Hematopoietic multipotent progenitor cell treated with erythropoietin and hydrocortisone succinate and interleukin-3 and kit ligand, for 4 days (in vitro differentiated cells): ENCODE data around the gene SATB2.

Experiments used
- DNase-seq: peaks from one replicate; pipeline ENCODE4 v3.0.0-alpha.2; 2015

Gene SATB2

DNA sequence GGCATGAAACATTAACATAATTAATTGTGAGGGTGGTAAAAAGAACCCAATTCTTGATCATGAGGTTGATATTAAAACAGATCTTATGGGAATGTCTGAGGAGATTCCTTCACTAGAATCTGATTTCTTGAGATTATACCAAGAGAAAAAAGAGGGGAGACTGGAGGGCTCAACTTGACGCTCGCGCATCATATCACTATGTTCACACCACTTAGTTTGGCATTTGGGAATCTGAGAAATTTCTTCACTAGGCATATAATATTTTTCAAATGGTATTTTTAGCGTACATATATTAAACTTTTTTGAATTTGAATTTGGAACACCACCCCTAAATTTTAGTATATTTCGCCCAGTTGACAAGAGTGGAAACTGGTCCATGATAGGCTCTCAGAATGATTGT is 140.1 kb downstream of the SATB2 start:
- DNase-seq, result no peak

DNA sequence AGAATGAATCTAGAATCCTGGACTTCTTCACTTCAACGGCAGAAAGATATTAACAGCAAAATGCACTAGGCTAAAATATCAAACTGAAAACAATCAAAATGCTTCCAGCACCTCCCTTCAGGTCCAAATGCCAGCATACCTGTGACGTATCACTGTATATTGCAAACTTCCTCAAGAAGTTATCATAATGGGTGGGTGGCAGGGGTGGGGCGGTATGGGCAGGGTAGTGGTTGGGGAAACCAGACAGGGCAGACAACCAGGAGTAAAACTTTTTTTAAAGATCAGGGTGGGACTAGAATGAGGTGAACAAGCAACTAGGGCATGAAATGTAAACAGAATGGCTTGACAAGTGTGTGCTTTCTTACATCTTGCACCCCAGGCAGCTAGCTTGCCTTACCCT is 140.9 kb downstream of the SATB2 start:
- DNase-seq, result no peak

DNA sequence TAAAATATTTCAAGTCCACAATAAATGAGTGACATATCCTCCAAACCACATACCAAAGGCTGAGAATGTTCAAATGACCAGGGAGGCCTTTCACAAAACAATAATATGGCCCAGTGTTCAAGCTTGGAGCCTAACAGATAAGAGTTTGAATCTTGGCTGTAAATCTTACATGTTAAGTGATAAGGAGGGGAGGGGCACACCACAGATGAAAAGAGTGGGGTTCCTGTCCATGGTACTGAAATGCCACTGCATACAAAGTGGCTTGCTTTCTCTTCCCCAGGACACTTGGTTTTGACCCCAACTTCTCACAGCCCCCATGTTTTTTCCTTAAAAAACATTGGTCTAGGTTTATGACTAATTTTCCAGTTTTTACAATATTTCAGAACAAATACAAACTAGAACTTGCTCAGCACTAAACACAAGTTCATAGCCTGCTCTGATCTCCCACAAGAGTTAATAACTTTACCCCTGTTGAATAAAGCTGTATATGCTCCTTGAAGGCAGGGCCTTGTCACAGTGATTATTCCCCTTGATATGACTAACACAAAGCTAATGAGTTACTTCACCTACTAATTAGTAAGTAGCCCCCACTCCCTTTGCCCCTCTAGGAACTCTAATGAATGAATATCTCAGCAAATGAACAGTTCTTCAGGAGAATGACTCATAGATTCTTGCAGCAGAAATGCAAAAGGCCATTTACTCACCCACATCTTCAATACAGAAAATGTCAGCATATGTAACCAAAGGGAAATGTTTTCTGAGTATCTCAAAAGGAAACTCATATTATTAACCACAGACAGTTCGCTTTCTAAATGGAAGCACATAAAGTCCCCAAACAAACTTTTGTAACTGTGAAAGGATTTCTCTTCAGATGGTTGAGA is 142.2 kb downstream of the SATB2 start:
- DNase-seq, result peak; percentile 65

DNA sequence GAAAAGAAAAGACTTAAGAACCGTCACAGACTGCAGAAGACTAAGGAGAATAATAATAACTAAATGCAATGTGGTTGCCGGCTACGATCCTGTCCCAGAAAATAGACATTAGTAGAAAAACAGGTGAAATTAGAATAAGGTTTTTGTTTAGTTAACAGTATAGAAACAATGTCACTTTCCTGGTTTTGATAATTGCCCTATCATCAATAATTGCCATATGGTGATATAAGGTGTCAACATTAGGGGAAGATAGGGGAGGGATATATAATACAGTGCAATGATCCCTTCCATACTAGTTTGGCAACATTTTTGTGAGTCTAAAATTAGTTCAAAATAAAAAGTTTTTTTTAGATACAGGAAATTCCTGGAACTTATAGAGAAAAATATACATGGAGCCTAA is 144.8 kb downstream of the SATB2 start:
- DNase-seq, result no peak

DNA sequence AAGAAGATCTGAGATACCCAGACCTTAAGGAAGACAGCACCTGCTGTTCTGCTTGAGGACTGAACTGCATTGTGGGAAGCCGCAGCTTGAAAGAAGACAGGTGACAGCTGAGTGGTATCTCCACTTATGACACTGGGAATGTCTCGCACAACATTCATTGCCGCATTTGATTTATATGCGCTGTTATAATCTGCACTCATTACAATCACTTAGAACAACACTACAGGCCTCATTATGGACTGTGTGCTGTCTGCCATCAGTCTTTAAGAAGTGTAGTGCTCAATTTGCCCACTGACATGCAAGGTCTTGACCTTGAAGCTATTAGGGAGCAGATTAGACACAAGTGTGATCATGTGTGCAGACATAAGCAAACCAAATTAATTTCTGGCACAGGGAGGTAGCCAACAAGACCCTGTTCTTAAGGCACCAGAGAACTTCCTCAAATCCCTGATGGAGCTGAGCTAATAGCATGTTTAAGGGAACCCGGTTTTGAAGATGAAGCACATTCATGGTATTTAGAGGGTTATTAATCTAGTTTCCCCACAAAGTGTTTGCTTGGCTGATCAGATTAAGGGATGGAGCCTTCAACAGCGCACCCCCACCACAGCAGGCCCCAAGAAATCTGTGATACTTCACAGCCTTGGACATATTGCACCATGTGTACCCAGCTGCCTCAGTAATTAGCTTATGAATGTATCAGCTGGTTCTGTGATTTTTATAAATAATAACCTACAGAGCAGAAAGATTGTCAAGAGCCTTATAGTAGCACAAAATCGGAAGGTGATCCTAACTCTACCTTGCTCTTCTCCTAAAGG is 146.8 kb downstream of the SATB2 start:
- DNase-seq, result no peak

DNA sequence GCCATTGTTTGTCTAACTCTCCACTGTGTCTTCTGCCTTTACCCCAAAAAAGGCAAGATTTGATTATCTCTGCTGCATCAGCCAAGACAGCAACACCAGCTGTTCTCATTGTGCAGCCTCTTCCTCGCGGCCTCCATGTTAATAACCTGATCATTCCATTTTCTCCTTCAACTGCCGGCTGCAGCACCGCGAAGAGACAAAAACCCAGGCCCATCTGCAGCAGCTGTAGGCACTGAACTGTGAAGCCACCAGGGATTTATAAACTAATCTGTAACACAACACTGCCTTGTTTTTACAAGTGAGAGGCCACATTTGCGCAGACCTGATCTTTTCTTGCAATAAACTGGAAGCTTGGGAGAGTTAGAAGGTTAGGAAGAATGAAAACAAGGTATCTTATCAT is 147.8 kb downstream of the SATB2 start:
- DNase-seq, result no peak

DNA sequence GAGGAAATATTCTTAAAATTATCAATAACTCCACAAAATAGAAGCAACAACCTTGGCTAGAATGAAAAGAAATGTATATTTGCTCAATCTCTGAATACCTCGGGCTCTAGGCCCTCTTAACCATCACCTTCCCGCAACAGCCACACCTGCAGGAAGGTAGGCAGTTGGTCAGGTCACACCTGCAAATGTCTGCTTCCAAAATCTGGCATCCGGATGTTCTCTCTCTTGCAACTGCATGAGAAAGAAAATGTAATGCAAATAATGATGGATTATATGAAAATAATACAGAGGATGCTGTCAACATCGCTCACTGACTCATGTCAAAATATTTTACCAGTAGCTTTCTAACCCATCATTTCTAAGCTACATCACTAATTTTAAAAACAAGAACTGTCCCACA is 148.3 kb downstream of the SATB2 start:
- DNase-seq, result no peak

DNA sequence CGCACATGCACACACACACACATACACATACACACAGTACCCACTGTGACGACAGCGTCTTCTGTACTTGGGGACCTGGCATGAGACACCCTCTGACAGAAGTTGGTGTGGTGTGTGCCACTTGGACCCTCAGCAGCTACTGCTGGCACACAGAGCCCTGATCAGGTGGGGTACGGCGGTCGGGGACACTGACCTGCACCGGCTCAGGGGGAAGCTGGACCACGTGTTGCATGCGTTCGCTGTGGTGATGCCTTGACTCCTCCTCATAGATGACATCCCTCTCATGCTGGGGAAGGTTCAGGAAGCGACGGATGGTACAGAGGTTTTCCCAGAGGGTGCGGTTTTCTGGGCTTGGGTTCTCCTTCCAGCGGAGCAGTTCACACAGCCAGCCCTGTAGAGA is 149.2 kb downstream of the SATB2 start:
- DNase-seq, result no peak

DNA sequence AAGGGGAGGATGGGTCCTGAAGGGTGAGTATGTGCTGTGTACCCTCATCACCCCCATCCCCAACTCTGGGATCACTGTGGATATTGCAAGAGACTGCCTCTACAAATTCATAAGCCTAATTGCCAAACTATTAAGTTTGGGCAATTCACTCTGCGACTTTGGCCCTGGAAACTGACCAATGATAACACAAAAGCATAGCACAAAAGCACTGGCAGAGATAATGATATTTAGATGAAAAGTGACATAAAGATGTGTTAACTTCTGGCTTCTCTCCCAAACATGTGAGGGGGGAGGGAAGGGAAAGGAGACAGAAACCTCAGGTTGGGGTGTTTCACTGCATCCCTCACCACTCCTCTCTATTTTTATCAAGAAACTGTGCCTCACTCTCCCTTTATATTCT is 150.3 kb downstream of the SATB2 start:
- no peak for DNase-seq

DNA sequence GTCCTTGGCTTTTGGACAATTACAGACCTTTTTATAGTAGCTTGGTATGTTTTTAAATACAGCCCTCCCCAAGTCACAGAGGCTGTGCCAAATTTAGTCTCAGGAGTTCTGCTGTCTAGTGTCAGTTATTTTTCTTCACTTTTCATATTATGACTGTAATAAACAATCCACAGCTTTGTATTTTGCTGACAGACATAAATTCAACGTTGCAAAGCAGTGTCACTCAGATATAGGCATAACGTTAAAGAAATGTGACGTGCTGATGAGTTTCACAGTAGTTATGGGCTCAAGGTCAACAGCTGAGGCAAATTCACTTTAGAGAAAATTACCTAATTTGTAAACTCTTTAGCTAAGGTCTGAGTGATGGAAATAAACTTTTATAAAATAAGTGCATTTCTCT is 151.6 kb downstream of the SATB2 start:
- DNase-seq, result no peak

DNA sequence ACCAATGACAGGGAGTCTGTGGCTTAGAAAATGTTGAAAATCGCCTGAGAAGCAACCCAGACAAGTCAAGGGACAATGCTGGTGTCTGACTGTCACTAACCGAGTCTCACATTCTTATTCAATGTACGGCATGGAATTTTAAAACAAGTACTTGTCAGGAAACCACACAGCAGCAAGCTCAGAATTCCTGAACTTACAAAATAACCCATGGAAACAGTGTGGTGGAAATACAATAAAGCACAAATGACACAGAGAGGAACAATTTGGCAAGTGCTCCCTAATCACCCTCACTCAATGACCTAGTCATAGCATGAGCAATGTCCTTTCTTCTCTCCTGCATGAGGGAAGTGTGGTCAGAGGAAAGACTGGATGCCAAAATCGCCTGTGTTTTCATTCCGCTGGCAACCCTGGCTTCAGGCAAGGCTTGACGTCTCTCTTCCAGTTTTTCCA is 154.0 kb downstream of the SATB2 start:
- no peak for DNase-seq

DNA sequence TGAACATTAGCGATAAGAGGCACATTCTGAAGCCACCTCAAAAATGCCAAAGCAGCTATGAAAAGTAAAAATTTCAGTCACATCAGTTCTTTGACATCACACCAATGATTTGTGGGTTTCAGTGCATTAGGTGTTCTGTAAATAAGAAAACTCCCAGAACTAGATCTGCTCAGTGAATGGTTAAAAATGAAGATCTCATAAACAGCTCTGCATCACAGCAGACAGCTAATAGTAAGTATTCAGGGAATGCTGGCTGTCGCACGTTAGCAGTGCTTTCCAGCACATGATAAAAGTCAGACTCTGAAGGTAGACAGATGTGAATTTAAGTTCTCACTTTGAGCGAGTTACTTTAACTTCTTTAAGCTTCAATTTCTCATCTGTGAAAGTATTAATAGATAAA is 154.9 kb downstream of the SATB2 start:
- DNase-seq, result no peak

DNA sequence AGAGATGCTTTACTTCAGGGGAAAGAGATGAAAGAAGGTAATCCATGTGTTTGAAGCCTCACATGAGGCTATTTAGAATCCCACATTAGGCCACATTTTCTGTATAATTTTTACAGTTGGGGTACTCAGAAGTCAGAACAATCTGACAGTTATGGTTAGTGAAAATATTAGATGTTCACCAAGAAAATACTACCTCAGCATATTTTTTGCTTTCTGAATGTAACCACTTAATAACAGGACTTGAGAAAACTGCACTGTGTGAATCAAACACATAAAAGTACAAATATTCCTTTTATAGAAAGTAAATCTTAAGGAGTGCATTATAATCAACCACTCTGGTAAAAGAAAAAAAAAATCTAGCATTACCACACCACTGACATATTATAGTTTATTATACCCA is 169.3 kb downstream of the SATB2 start:
- DNase-seq, result no peak

DNA sequence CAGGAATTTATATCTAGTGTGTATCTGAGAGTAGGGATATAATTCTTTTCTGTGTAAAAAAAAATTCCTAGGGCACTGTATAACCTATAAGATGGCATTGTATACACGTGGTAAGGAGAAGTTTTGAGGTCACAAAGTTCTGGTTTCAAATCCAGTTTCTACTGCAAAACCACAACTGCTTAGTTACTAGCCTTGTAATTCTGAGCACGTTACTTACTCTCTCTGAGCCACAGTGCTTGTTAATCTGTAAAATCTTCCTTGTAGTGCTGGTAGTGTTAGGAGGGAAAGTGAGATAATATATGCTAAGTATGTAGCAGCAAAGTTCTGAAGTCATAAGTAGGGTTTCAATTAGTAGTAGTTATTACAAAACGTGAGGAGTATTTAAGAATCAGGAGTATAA is 175.4 kb downstream of the SATB2 start:
- no peak for DNase-seq

DNA sequence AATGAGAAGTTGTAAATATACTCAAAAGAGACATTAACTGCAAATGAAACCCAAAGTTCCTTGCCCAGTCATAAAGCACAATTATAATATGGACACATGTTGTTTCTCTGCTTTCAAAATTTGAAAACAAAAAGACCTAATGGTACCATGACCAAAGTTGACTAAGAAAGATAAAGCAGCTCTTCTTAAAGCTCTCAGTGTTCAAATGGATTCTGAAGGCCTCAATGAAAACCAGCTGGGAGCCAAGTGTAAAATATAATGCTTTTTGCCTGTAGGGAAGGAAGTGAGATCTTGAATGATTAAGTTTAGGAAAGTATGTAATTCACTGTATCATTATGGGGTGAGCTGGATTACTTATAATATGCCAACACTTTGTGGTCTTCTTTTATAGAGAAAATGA is 178.6 kb downstream of the SATB2 start:
- no peak for DNase-seq

DNA sequence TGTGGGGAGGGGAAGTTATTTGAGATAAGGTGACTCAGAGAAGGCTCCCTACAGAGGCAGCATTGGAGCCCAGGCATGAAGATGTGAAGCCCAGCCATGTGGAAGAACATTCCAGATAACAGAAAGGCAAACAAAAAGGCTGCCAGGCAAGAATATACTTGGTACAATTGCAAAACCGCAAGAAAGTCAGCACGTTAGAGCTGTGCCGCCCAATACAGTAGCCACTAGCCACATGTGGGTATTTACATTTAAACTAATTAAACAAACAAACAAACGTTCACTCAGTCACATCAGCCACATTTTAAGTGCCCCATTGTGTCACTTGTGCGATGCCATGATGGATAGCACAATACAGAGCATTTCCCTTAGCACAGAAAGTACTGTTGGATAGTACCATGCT is 179.6 kb downstream of the SATB2 start:
- no peak for DNase-seq

DNA sequence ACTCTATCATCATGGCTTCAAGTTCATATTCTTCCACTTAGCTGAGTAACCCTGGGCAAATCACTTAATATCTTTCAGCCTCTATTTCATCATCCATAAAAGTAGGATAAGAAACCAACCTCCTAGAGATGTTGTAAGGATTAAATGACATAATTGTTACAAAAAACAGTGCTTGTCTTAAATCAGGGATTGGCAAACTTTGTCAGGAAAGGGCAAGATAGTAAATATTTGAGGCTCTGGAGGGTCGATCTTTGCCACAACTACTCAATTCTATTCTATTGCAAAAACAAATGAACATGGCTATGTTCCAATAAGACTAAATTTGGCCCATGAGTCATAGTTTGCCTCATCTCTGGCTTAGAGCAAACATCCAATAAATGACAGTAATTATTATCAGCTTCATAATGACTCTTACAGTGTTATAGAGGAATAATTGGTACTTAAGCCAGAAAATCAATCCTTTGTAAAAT is 184.7 kb downstream of the SATB2 start:
- no peak for DNase-seq

DNA sequence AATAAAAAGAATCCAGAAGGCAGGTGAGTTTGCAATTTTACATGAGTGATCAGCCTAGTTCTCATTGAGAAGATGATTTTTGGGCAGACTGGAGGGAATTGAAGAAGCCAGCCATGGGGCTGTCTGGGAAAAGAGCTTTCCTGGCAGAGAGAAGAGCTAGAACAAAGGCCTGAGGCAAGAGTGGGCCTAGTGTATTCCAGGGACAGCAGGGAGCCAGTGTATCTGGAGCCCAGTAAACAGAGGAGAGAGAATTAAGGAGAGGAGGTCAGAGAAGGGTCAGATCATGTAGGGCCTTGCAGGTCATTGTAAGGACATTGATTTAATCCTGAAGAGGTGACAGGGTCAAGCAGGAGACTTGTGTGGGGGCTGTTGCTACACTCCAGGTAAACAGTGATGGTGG is 195.8 kb downstream of the SATB2 start:
- no peak for DNase-seq

DNA sequence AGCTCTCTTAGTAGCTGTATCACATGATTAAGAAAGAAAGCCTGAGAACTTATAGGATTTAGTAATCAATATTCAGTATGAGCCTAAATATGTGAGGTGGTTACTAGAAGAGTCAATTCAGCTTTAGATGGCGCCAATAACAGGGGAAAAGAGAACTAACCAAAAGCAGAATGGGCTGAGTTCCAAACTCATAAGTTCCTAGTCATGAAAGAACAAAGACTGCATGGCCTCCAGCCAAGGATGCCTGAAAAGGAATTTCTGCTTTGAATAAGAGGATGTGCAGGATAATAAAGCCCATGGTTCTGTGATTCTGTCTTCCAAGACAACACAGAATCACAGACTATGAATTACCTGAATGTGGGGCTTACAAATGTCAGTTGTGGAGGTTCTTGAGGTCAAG is 196.5 kb downstream of the SATB2 start:
- DNase-seq, result no peak

DNA sequence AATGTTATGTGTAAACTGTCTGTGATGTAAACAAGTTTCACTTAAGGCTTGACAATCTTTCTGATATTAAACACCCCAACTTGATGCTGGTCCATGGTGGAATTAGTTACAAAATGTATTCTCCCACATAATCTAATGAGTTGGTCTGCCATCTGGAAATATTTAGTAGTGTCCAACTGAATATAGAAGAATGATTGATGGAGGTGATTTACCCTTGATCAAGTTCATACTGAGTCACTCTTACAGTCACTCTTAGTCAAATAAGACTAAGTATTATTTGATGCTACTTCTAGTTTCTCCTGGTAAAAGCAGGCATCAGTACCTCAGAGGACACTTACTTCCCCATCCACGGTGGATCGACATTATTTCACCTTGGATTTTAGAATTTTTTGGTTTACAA is 198.1 kb downstream of the SATB2 start:
- no peak for DNase-seq

DNA sequence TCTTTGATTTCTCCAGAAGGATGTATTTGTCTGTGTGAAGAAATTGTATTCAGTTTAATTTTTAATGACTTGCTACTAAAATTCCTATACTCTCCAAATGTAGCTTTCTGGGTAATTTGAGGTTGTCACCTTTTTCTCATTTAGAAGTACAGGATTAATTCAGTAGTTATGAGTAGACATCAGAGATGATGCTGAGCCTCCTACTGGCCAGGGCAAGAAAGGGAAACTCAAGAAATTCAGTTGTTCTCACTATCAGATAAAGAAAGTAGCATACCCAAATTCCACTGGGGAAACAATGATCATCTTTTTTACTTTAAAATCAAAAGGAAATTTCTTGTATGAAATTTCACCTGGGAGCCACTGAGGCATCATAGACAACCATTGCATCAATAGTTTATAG is 199.4 kb downstream of the SATB2 start:
- DNase-seq, result peak; percentile 1

DNA sequence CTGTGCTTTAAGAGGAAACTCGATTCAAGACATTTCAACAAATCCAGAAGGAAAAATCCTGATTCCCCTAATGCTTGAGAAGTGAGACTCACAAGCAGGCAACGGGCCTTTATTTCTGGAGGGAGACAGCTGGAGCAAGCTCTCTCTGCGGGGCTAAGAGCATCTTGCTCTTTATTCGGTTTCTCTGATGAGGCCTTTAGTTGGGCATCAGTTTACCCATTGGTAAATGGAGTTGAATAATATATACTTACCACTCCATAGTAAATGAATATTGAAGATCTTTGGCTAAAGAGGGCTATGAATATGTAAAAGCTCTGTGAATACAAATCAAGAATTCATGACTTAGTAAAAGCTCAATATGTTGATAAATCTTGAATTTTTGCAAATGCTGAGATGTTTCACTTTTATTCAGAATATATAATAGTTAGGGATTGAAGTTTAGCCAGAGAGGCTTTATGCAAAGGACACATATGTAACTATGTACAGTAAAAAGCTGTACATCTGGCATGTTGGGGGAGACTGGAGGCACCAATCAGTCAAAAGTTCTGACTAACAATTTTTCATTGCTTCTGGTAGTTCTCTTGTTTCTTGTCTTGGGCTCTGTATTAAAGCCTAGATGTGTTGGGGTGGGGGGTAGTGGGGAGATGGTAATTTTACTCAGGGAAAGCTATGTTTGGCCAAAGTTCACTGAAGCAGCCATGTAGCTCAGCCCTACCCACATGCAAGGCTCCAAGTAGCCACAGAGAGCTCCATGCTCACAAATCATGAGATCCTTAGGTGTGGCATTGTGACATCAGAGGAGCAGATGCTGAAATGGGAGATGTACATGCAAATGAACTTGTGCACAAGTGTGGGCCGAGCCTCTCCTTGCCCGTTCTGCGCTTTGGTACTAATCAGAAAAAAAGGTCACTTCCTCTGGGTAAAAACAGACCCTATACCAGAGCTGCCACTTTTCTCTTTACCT is 200.2 kb downstream of the SATB2 start:
- no peak for DNase-seq

DNA sequence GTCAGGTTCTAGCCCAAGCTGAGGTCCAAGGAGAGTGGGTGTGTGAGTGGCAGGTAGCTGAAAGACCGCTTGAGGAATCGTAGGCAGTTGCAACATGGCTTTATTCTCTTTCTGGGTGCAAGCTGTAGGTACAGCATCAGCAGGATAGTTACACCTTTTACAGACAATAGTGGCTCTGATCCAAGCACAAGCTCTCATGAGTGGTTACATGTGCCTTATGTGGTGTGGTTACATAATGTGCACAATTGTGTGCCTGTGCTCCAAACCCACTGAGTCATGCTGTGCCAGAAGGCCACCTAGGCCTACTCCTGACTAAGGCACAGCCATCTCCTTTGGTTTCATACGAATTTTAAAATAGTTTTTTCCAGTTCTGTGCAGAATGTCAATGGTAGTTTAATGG is 227.6 kb downstream of the SATB2 start:
- no peak for DNase-seq
